Activated gamma-delta T cell treated with Interleukin-2 at 50 U/mL for 16 hours (primary cell): ENCODE measurements around the gene OBP2A.
"Not testable (repeated sequence)": the region's sequence is repeated elsewhere in the genome, so short reads cannot be mapped to it uniquely, and the experiment has no call there.

Source experiments
- DNase-seq: peaks from one replicate; pipeline ENCODE4 v3.0.0-alpha.2; 2020

OBP2A gene

DNA sequence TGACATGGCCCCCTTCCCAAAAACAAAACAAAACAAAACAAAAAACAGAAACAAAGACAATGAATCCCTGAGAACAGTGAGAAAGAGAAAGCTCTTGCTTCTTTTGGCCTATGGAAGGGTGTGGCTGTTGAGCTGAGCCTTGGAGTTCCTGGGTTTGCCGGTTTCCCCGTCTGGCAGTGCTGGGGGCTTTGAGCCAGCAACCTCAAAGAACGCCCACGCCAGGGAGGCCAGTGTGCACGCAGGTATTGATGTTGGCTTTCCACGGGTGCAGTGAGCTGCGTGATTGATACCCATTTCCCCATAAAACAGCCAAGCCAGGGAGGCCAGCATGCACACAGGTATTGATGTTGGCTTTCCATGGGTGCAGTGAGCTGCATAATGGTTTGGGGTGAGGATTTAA lies 33.0 kb upstream of the OBP2A start:
- no peak for DNase-seq

DNA sequence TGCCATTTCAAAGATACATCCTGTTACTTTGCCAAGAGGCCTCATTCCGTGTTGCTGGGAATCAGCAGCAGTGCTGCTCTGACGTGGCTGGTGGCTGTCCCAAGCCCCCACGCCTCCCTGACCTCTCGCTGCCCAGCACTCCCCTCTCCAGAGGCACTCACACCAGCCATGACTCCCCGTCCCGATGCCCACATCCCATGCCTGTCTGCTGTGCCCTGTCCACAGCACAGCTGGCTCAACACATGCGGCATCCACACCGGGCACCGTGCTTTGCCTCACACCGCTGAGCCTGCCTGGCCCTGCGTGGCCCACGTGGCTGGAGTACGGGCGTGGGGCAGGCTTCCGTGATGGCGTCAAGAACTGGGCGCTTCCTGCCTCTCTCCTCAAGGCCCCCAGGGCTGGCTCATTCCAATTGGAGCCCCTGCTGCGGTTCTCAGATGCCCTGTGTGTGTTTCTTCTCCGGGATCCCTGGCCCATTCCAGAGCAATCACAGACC lies 32.5 kb upstream of the OBP2A start:
- no peak for DNase-seq

DNA sequence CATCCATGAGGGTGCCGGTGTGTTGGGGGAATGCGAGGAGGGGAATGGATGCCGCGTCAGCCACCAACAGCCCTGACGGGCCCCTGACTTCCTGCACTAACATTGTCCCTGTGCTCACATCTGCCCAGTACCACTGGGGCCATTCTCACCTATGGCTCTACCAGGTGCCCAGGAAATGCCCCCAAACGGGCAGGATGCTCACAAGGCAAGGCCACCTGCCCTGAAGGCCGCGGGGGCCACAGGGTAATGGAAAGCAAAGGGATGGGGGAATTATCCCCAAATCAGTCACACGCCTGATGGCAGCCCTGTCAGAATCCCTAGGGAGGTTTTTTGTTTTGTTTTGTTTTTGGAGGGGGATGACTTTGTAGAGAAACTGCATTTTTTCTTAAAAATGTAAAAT lies 32.0 kb upstream of the OBP2A start:
- DNase-seq = not testable (repeated sequence)

DNA sequence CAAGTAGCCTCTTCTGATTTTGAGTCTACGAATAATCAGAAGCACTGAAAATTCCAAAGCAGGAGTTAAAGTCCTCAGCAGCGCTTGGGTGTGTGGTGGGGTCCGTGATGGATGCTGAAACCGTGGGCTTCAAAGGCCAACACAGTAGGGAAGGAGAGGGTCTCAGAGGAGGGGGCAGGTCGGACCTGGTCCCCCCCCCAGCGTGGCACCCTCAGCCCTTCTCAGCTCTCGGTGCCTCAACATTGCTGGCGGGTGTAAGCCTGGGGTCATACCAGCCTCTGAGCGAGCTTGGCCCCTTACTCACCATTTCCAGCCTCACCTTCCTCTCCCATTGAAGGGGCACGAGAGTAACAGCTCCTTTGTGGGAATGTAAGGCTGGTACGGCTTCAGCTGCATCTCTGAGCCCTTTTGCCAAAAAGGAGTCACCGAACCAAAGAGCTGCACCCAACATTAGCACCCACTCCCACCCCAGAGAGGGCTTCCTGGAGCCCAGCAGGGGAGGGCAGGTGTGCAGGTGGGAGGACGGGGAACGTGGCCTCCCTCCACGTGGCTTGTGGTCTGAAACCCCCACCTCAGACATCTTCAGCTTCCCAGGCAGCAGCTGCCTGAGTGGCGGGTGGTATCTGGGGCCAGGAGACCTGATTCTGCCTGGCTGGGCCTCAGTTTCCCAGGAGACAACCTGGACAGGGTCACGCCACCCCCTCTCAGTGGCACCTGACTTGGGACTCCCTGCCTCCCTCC lies 31.4 kb upstream of the OBP2A start:
- no peak for DNase-seq

DNA sequence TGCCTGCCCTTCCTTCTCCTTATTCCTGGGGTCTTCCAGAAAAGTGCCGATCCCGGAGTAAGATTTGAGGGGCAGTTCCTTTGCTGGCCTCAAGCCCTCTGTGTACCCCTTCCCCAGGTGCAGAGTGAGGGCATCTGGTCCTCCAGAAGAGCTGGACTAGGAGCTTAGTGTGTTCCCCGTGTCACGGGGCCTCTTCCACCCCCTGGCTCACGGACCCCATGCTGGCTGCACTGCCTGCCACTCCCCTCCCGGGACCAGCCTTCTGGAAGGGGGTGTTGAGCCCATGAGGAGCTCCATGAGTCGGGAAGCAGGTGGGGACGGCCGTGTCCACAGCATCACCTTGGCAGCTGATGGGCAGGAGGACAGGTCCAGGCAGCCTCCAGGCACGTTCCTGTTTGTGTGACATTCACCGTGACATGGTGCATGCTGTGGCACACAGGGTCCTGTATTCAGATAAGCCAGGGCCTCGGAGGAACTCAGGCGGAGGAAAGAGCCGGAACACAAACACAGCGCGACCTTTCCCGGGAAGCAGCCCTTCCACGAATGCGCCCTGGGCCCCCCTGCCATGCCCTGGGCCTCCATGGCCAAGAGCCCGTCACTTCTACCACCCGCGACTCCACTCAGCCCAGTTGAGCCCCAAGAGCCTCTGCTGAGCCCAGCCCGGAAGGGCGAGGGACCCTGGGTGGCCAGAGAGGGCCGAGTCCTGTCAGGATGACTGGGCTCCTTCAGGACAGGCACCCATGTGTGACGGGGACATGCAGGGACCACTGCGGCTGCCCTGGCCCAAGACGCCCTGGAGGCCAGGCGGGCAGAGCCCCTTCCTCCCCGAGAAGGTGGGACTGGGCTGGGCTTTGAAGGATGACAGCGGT lies 30.6 kb upstream of the OBP2A start:
- no peak for DNase-seq

DNA sequence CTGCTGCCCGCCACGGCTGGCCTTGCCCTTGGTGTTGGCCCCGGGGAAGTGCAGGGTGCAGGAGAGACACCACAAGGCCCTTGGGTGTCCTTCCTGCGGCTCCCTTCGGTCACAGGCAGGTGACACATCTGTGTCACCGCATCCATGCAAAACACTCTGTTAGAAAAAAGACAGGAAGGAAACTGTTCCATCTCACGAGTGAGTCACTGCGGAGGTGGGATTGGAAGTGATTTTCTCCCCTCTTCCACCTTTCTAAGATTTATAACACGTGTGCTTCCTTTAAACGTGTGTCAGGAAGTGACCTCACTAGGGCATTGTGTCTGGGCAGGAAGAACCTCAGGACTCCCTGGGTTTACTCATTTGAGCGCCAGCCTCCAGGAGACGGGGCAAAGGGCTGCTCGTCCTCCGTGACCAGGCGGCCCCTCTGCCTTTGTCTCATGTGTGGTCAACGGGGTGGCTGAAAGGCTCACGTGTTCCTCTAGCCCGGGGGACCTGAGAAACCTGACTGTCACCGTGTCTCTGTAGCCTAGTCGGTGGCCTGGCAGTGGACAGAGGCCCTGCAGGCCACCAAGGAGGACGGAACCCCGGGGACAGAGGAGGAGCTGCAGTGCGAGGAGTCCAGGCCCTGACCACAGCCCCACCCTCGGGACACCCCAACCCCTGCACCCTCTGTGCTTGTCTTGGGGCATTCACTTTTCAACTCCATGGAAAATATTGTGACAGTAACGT lies 29.6 kb upstream of the OBP2A start:
- DNase-seq = no peak

DNA sequence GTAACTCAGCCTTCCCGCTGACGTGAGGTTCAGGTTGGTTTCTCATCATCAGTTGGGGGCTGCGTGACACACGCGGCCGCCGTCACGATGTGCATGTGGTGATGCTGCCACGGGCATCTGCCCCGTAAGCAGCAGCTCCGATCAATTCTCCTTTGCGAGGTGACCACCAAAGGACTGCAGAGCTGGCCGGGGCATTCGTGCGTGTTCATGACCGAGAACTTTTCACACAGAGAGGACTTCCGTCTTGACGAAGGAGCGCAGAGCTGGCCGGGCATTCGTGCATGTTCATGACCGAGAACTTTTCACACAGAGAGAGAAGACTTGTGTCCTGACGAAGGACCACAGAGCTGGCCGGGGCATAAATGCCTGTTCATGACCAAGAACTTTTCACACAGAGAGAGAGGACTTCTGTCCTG lies 28.5 kb upstream of the OBP2A start:
- no peak for DNase-seq

DNA sequence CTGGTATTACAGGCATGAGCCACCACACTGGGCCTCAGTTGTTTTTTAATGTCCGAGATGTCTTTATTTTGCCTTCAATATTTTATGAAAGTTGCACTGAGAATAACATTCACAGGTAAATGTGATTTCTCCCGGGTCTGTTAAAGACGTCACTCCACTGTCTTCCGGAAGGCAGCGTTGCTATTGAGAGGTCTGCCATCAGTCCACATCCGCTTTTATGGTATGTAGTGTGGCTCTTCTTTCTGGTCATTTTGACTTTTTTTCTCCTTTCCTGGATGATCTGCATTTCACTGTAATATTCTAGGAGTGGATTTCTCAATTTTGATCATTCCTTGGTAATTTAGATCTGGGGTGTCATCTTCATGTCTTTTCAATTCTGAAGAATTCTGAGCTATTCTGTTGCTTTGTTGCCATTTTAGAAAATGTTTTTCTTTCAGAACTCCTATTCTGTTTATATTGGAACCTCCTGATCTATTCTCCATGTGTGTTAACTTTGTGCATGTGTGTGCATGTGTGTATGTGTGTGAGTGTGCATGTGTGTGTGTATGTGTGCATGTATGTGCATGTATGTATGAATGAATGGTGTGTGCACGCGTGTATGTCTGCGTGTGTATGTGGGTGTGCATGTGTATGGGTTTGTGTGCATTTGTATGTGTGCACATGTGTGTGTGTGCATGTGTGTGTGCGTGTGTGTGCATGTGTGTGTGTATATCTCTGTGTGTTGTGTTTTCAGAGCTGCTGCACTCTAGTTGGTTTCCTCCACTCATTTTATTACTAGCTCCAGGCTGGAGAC lies 26.6 kb upstream of the OBP2A start:
- no peak for DNase-seq

DNA sequence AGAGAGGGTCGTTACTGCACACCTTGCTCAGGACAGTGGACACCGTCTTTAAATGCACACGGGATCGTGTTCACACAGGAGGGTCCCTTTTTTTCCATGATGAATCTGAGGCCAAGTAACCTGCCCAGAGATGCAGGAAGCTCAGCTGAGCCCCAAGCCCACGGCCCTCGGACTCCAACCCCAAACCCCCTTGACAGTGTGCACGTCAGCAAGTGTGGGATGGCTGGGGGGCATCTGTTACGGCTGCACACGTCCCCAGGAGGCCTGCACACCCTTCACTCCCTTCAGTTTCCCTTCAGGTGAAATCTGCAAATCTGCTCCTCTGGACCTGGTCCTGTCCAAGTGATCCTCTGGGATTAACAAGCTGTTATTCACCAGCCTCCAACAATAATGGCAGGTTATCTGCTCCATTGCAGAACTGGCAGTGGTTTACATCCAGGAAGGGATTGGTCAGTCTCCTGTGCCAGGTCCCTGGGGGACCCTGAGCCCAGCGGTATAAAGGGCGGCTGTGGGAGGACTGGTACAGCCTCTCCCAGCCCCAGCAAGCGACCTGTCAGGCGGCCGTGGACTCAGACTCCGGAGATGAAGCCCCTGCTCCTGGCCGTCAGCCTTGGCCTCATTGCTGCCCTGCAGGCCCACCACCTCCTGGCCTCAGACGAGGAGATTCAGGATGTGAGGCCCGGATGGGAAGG lies 24.9 kb upstream of the OBP2A start, which contains the start of gene LCN1:
Gene LCN1 (plus strand): TSS at position 525 of the 692 bp plus-strand sequence. CDS start 58 bp downstream, at position 583.
- DNase-seq = no peak

DNA sequence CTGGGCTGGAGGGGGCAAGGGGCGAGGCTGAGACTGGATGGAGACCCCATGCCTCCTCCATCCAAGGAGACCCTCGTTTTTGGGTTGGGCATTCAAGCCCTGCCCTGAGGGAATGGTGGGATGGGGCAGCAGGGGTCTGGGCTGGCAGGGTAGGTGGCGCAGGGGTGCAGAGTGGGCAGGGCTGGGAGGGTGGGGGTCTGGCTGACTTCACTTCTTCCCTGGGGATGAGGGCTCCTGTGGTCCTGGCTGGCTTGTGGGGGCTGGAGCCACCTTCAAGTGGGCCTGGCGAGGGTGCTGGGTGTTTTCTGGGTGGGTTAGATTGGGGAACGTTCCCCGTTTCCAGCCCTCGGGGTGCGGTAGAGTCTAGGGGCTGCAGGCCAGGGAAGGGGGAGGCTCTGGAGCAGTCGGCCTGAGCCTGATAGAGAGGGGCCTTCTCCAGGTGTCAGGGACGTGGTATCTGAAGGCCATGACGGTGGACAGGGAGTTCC lies 24.3 kb upstream of the OBP2A start:
- no peak for DNase-seq

DNA sequence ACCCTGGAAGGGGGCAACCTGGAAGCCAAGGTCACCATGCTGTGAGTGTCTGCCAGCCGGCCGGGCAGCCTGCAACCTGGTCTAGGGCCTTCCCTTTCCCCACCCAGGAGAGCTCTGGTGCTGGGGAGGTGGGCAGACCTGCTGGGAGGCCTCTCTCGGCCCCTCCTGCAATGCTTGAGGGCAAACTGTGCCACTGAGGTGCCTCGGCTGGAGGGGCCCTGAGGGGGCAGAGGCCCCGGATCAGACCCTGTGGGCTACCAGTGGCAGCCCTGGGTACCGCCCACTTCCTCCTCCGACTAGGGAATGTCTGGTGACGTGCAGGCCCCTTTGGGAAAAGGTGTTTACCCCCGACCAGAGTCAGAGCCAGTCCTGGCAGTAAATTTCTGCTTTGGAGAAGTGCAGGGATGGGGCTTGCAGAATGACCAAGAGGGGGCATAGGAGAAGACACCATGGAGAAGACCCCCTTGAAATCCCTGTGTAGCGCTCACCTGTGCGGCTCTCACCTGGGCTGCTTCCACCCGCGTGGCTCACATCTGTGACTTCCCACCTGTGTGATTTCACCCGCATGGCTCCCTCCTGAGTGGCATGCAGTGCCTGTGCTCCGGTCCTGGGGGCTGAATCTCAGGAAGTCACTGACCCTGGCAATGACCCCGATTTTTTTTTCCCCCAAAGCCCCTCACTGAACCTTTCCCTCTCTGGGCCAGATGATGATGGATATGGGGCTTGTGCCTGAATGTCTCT lies 23.6 kb upstream of the OBP2A start:
- DNase-seq = no peak

DNA sequence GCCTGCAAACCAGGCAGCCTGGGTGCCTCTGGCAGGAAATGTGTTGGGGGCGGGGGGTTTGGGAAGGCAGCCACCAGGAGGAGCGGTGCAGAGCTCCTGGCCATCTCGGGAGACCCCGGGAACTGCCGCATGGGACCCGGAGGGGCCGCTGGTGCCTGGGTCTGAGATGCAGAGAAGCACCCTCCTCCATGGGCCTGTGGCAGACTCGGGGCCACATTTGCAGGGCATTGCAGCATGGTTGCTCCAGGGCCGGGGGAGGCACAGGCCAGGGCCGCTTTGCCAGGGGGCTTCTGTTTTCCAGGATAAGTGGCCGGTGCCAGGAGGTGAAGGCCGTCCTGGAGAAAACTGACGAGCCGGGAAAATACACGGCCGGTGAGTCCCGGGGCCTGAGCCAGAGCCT lies 23.0 kb upstream of the OBP2A start:
- no peak for DNase-seq

DNA sequence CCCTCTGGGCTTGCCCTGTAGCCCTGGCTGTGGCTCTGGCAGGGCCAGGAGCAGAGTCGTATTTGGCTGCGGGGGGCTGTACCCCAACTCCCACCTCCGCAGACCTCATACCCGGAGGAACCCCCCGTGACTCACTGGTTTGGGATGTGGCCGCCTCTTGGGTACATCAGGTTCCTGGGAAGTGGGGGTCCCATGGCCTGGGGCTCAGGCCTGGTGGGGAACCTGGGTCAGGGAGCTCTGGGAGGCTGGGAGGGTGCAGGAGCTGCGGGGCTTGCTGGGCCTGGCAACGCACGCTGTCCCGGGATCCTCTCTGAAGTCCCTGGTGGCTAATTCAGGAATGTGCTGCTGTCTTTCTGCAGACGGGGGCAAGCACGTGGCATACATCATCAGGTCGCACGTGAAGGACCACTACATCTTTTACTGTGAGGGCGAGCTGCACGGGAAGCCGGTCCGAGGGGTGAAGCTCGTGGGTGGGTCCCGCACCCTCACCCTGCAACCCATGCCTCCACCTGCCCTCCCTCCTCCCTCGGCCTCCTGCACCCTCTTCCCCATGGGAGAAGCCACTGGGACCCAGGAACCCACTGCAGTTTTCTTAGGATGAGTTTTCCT lies 22.3 kb upstream of the OBP2A start:
- DNase-seq = no peak

DNA sequence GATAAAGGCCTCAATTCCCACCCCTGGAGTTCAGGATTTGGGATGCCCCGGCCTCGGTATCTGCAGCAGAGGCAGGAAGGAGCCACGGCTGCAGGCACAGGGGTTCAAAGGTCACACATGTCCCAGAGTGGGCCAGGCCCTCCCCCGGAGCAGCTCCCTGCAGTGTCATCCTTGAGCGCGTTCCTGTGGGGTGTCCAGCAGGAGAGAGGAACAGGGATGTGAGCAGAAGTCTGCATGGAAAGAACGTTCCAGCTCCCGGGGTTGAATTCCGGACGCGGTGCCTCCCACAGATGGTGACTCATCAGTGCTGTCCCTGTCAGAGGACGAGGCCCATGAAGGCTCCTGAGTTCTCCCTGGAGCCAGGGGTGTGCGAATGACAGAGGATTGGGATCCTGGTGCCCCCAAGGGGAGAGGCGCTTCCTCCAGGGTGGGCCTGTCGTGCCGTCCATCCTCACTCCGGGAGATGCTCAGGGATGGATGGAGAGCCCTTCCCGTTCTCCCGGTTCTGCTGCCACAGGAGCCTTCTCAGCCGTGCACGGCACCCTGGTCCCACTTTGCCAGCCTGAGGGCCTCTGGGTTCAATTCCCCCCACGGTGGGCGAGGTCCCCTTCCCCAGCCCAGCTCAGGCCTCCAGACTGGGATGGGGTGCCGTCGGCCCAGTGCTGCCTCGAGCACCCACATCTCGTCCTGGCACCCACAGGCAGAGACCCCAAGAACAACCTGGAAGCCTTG lies 21.6 kb upstream of the OBP2A start:
- no peak for DNase-seq

DNA sequence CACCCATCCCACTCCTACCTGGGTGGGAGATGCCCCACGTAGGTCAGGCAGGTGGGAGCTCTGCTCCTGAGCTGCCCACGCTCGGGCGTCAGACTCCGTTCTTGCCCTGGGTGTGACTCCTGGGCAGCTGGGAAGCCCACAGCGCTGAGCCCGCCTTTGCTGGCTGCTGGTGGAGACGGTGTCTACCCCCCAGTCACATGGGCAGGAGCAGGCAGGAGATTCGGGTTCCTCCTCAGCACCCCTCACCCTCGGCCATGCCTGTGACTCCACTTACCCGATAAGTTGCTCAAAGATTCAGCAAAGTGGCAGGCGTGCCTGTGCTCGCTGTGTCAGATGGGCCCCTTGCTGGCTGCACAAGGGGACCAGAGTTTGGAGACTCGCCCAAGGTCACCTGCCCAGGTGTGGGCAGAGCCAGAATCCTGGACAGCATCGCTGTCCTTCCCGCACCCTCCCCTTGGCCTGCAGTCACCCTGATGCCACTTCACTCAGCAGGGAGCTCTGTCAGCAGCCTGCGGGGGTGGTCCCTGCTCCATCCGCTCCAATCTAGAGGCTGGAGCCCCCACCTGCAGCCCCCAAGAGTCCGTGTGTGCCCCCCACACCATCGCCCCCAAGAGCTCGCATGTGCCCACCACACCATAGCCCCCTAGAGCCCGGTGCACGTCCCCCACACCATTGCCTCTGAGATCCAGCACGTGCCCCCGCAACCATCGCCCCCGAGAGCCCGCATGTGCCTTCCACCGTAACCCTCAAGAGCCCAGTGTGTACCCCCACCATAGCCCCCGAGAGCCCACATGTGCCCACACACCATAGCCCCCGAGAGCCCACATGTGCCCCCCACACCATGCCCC lies 20.5 kb upstream of the OBP2A start:
- no peak for DNase-seq

DNA sequence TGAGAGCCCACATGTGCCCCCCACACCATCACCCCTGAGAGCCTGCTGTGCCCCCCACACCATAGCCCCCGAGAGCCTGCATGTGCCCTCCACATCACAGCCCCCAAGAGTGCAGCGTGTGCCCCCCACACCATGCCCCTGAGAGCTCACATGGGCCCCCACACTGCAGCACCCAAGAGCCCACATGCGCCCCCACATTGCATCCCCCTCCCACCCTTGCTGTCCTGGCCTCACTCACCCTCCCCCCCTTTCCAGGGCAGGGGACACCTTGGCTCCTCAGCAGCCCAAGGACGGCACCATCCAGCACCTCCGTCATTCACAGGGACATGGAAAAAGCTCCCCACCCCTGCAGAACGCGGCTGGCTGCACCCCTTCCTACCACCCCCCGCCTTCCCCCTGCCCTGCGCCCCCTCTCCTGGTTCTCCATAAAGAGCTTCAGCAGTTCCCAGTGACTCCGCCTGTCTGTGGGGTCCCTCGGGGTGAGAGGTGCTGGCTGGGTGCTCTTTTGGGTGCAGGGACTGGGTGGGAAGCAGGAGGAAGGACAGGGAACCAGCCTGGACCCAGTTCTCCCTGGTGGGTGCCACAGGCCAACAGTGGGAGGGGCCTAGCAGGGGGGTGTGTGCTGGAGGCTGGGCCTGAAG lies 19.7 kb upstream of the OBP2A start:
- DNase-seq = no peak

DNA sequence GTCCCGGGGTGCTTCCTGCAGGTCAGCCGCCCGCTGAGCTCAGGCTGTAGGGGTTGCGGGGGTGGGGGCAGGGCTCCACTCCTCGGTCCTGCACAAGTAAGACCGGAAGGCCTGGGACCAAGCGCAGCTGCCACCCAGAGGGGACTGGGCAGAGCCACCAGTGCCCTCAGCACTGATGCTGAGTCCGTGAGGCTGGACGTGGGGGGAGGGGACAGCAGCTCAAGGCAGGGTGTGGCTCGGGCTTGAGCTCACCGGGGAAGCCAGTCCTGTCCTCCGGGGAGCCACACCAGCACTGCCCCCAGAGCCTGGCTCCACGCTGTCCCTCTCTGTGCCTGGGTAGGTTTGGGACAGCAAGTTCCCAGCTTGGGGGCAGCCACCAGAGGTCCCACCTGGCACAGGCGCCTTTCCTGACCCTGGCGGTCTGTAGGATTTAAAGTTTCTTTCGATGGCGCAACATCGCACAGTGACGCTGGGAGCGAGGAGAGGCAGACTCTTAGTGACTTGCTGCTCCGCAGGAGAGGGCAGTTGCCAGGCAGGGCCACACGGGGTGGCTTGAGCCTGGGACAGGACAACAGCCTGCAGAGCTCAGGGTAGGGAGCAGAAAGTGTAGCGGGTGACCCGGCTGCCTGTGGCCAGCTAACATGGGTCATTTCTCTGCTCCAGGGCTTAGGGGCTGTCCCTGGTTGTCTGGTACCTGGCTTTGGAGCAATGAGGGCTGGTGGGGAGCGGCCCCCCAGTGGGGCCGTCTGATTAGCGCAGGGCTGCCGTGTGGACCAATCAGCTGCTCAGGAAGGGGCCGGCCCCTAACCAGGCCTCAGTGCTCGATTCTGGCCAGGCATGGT lies 19.0 kb upstream of the OBP2A start:
- DNase-seq = no peak
